GM23338 (cell line): ENCODE data around the gene GPN2. TPM values are rescaled to one million over a fixed set of nuclear protein-coding genes. Genes with fewer than 3 reads are reported as not detected.

Source experiments
- ATAC-seq: fragments of 200-7000 bp; cut with Tn5 transposase; 3 replicates; pipeline ENCODE4 v1.9.1; 2020
- DNase-seq: peaks from one replicate; pipeline ENCODE4 v3.0.0-alpha.2; 2015; ENCODE audit warnings: low spot score
- H2AFZ ChIP-seq: fragments of 200-600 bp; sonication (generic); 2 replicates; pipeline ENCODE4 v1.8.0; 2016; ENCODE audit warnings: antibody characterized with exemption, mild to moderate bottlenecking, moderate library complexity
- H3F3A ChIP-seq: fragments of 200-600 bp; sonication (generic); replicated peaks from 2 replicates; pipeline ENCODE4 v1.8.0; 2017; ENCODE audit warnings: antibody characterized with exemption, mixed run types, low read depth
- H3K27ac ChIP-seq: fragments of 200-600 bp; sonication (generic); 2 replicates; pipeline ENCODE4 v1.6.1; 2016; ENCODE audit warnings: low read depth
- H3K27me3 ChIP-seq: fragments of 200-600 bp; sonication (generic); 2 replicates; pipeline ENCODE4 v1.8.0; 2016; ENCODE audit warnings: mild to moderate bottlenecking, mixed run types, moderate library complexity; ENCODE audit not compliant: insufficient read depth
- H3K36me3 ChIP-seq: fragments of 200-600 bp; sonication (generic); 2 replicates; pipeline ENCODE4 v1.8.0; 2016; ENCODE audit warnings: mild to moderate bottlenecking; ENCODE audit not compliant: insufficient read depth
- H3K4me1 ChIP-seq: fragments of 200-600 bp; sonication (generic); 2 replicates; pipeline ENCODE4 v1.8.0; 2016; ENCODE audit warnings: mild to moderate bottlenecking, moderate library complexity; ENCODE audit not compliant: insufficient read depth
- H3K4me2 ChIP-seq: fragments of 200-600 bp; sonication (generic); 2 replicates; pipeline ENCODE4 v1.7.1; 2017; ENCODE audit warnings: mixed run types
- H3K4me3 ChIP-seq: fragments of 200-600 bp; sonication (generic); 2 replicates; pipeline ENCODE4 v1.6.1; 2016; ENCODE audit warnings: mixed run types
- H3K79me2 ChIP-seq: fragments of 200-600 bp; sonication (generic); replicated peaks from 2 replicates; pipeline ENCODE4 v1.8.0; 2017; ENCODE audit warnings: mild to moderate bottlenecking; ENCODE audit not compliant: insufficient read depth
- H3K9me2 ChIP-seq: fragments of 200-600 bp; sonication (generic); 2 replicates; pipeline ENCODE4 v1.8.0; 2017; ENCODE audit not compliant: insufficient read depth
- H4K20me1 ChIP-seq: fragments of 200-600 bp; sonication (generic); replicated peaks from 2 replicates; pipeline ENCODE4 v1.8.0; 2017; ENCODE audit warnings: mild to moderate bottlenecking; ENCODE audit not compliant: insufficient read depth
- H3K27ac Mint-ChIP-seq: 2 replicates; pipeline ENCODE4 v1.8.0; 2020; ENCODE audit warnings: inconsistent platforms, mild to moderate bottlenecking, moderate library complexity, mixed read lengths
- H3K27me3 Mint-ChIP-seq: 3 replicates; pipeline ENCODE4 v1.8.0; 2022; ENCODE audit warnings: low read depth, mild to moderate bottlenecking, moderate library complexity, mixed read lengths, inconsistent platforms; ENCODE audit not compliant: insufficient read depth, poor library complexity
- H3K36me3 Mint-ChIP-seq: 3 replicates; pipeline ENCODE4 v1.8.0; 2021; ENCODE audit warnings: low read depth, mild to moderate bottlenecking, inconsistent platforms, moderate library complexity, mixed read lengths
- H3K4me1 Mint-ChIP-seq: 3 replicates; pipeline ENCODE4 v1.8.0; 2020; ENCODE audit warnings: mild to moderate bottlenecking, inconsistent platforms, mixed read lengths
- H3K4me3 Mint-ChIP-seq: 3 replicates; pipeline ENCODE4 v1.8.0; 2021; ENCODE audit warnings: moderate library complexity, mild to moderate bottlenecking, inconsistent platforms, mixed read lengths
- H3K9me3 Mint-ChIP-seq: 3 replicates; pipeline ENCODE4 v1.8.0; 2020; ENCODE audit warnings: moderate library complexity, mild to moderate bottlenecking, inconsistent platforms, mixed read lengths
- CREB1 ChIP-seq: fragments of 250-450 bp; sonication (Bioruptor Pico); IDR thresholded peaks from 2 replicates; pipeline ENCODE4 v1.5.0; 2020; ENCODE audit warnings: low read depth, mild to moderate bottlenecking, moderate library complexity
- EZH2 ChIP-seq: fragments of 200-600 bp; sonication (generic); IDR thresholded peaks from one replicate; pipeline ENCODE4 v1.8.0; 2017; ENCODE audit warnings: antibody characterized with exemption, mild to moderate bottlenecking, low read depth; ENCODE audit not compliant: unreplicated experiment
- JUNB ChIP-seq: IDR thresholded peaks from one replicate; pipeline ENCODE4 v1.6.1; 2016; ENCODE audit warnings: antibody characterized with exemption; ENCODE audit not compliant: unreplicated experiment
- NANOG ChIP-seq: IDR thresholded peaks from 2 replicates; pipeline ENCODE4 v1.6.1; 2016; ENCODE audit warnings: antibody characterized with exemption, borderline replicate concordance
- STAT1 ChIP-seq: IDR thresholded peaks from one replicate; pipeline ENCODE4 v1.6.1; 2016; ENCODE audit warnings: antibody characterized with exemption; ENCODE audit not compliant: unreplicated experiment
- ZNF114 ChIP-seq: fragments of 250-450 bp; sonication (Bioruptor Pico); IDR thresholded peaks from 2 replicates; pipeline ENCODE4 v1.5.0; 2020; ENCODE audit warnings: mild to moderate bottlenecking, moderate library complexity
- ZNF331 ChIP-seq: fragments of 250-450 bp; sonication (Bioruptor Pico); IDR thresholded peaks from 2 replicates; pipeline ENCODE4 v1.5.0; 2020; ENCODE audit warnings: low read depth, mild to moderate bottlenecking, moderate library complexity
- polyA plus RNA-seq: library from polyadenylated mRNA; unstranded; fragments of >200 nt; fragmentation: Nextera tagmentation; extraction: Ambion mirVana; gene quantifications from 2 replicates; pipeline ENCODE4 v1.2.1, GENCODE V29; 2016
- total RNA-seq: library from RNA; depleted of rRNA; stranded (reverse); fragments of >200 nt; shearing (Covaris generic); gene quantifications from 2 replicates; pipeline ENCODE4 v1.2.3, GENCODE V29; 2014
- TF ChIP-seq, protein P1 (sequence below): IDR thresholded peaks from one replicate; pipeline ENCODE4 v1.6.1; 2018; ENCODE audit warnings: antibody characterized with exemption; ENCODE audit not compliant: unreplicated experiment
- TF ChIP-seq, protein P2 (sequence below): fragments of 250-450 bp; sonication (Bioruptor Pico); IDR thresholded peaks from 2 replicates; pipeline ENCODE4 v1.5.0; 2020; ENCODE audit warnings: mild to moderate bottlenecking, moderate library complexity
- TF ChIP-seq, protein P3 (sequence below), 2 experiments: fragments of 200-600 bp in 1 of 2; sonication (generic) in 1 of 2; conservative IDR thresholded peaks; 2 replicates each; pipeline versions ENCODE4 v1.5.1 to v1.6.1; 2016 to 2017; ENCODE audit warnings: antibody characterized with exemption in 2 of 2, low read depth in 2 of 2, mild to moderate bottlenecking in 2 of 2, moderate library complexity in 1 of 2

GPN2 gene
- total and polyA plus RNA-seq, 2 experiments from 2014 or later = 10.1 to 19.4 TPM

DNA sequence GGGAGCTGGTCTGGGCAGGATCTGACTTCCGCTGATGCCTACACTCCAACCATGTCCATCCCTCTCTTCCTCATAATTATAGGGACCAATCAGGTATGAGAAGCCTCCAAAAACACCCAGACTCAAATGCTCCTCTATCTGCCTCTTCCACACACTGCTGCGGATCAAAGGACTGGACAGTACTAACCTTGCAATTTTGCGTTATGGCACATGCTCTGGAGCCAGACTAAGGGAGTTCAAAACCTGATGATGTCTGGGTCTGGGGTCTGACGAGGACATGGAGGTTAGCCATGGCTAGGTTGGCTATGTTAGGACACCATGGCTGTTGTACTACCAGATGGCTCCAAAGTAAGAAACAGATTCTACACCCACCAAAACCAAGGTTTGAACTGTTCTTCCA, 10.3 kb downstream of the GPN2 start:
- H3K4me2 ChIP-seq = no peak overlapping the region
- DNase-seq = no peak
- no peaks in the 10 kb centered on the region for H3K79me2 ChIP-seq
- TF ChIP-seq ZNF331 (CRISPR knock-in tag) = no peak
- no peaks in the 10 kb centered on the region for H3K9me2 ChIP-seq
- no peak overlapping the region for H3K27ac ChIP-seq
- peaks cover 4% of the 10 kb centered on the region; the same call in 1 of the 2 replicates for H3K4me1 ChIP-seq
- H3K27me3 ChIP-seq = no peaks in the 10 kb centered on the region
- no peak for ATAC-seq
- no peaks in the 10 kb centered on the region; the same call in none of the 2 replicates for H4K20me1 ChIP-seq
- Mint-ChIP-seq H3K27ac (no peak overlapping the region), H3K4me1 (no peaks in the 10 kb centered on the region; the same call in 2 of the 3 replicates), H3K9me3 (no peaks in the 10 kb centered on the region), H3K36me3 (peaks cover 46% of the 10 kb centered on the region), H3K4me3 (no peak overlapping the region), H3K27me3 (peaks cover 2% of the 10 kb centered on the region)
- no peak overlapping the region for H3K4me3 ChIP-seq
- no peak overlapping the region for H2AFZ ChIP-seq
- peaks cover 12% of the 10 kb centered on the region; the same call in 1 of the 2 replicates for H3F3A ChIP-seq
- H3K36me3 ChIP-seq = peaks cover 22% of the 10 kb centered on the region

DNA sequence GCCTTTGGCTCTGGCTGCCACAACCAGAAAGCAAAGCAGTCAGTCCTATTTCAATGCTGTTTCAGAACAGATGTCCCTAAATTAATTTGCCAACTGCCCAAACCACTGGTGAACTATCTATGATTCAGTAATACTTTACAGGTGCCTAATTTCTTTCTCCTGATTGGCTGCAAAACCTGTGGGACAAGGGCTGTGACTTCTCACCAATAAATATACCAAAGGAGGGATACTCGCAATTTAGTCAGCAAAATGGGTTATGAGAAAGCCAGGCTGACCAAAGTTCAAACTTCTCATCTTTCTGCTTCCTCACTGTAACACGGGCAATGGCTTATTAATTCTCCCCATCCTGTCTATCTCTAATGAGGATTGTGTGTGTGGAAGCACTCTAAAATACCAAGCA, 12.8 kb downstream of the GPN2 start:
- Histone ChIP-seq H3K9me2 (no peaks in the 10 kb centered on the region), H3F3A (peaks cover 12% of the 10 kb centered on the region; the same call in 1 of the 2 replicates), H3K4me2 (no peak overlapping the region), H4K20me1 (no peaks in the 10 kb centered on the region; the same call in none of the 2 replicates), H3K79me2 (no peaks in the 10 kb centered on the region), H2AFZ (no peak overlapping the region), H3K4me1 (peaks cover 4% of the 10 kb centered on the region; the same call in 1 of the 2 replicates), H3K27me3 (no peaks in the 10 kb centered on the region), H3K4me3 (no peak overlapping the region), H3K27ac (no peak overlapping the region), H3K36me3 (peaks cover 10% of the 10 kb centered on the region)
- Mint-ChIP-seq H3K9me3 (no peaks in the 10 kb centered on the region), H3K36me3 (peaks cover 21% of the 10 kb centered on the region; the same call in 2 of the 3 replicates), H3K27me3 (peaks cover 2% of the 10 kb centered on the region), H3K4me3 (no peak overlapping the region), H3K4me1 (peaks cover 2% of the 10 kb centered on the region; the same call in 1 of the 3 replicates), H3K27ac (no peak overlapping the region)
- ATAC-seq (no peak), DNase-seq (no peak)
- TF ChIP-seq EZH2 (no peak), STAT1 (no peak), JUNB (no peak), ZNF114 (CRISPR knock-in tag) (no peak), CREB1 (CRISPR knock-in tag) (no peak), NANOG (no peak)
- TF ChIP-seq, protein P1, sequence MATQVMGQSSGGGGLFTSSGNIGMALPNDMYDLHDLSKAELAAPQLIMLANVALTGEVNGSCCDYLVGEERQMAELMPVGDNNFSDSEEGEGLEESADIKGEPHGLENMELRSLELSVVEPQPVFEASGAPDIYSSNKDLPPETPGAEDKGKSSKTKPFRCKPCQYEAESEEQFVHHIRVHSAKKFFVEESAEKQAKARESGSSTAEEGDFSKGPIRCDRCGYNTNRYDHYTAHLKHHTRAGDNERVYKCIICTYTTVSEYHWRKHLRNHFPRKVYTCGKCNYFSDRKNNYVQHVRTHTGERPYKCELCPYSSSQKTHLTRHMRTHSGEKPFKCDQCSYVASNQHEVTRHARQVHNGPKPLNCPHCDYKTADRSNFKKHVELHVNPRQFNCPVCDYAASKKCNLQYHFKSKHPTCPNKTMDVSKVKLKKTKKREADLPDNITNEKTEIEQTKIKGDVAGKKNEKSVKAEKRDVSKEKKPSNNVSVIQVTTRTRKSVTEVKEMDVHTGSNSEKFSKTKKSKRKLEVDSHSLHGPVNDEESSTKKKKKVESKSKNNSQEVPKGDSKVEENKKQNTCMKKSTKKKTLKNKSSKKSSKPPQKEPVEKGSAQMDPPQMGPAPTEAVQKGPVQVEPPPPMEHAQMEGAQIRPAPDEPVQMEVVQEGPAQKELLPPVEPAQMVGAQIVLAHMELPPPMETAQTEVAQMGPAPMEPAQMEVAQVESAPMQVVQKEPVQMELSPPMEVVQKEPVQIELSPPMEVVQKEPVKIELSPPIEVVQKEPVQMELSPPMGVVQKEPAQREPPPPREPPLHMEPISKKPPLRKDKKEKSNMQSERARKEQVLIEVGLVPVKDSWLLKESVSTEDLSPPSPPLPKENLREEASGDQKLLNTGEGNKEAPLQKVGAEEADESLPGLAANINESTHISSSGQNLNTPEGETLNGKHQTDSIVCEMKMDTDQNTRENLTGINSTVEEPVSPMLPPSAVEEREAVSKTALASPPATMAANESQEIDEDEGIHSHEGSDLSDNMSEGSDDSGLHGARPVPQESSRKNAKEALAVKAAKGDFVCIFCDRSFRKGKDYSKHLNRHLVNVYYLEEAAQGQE = no peak
- TF ChIP-seq, protein P2, sequence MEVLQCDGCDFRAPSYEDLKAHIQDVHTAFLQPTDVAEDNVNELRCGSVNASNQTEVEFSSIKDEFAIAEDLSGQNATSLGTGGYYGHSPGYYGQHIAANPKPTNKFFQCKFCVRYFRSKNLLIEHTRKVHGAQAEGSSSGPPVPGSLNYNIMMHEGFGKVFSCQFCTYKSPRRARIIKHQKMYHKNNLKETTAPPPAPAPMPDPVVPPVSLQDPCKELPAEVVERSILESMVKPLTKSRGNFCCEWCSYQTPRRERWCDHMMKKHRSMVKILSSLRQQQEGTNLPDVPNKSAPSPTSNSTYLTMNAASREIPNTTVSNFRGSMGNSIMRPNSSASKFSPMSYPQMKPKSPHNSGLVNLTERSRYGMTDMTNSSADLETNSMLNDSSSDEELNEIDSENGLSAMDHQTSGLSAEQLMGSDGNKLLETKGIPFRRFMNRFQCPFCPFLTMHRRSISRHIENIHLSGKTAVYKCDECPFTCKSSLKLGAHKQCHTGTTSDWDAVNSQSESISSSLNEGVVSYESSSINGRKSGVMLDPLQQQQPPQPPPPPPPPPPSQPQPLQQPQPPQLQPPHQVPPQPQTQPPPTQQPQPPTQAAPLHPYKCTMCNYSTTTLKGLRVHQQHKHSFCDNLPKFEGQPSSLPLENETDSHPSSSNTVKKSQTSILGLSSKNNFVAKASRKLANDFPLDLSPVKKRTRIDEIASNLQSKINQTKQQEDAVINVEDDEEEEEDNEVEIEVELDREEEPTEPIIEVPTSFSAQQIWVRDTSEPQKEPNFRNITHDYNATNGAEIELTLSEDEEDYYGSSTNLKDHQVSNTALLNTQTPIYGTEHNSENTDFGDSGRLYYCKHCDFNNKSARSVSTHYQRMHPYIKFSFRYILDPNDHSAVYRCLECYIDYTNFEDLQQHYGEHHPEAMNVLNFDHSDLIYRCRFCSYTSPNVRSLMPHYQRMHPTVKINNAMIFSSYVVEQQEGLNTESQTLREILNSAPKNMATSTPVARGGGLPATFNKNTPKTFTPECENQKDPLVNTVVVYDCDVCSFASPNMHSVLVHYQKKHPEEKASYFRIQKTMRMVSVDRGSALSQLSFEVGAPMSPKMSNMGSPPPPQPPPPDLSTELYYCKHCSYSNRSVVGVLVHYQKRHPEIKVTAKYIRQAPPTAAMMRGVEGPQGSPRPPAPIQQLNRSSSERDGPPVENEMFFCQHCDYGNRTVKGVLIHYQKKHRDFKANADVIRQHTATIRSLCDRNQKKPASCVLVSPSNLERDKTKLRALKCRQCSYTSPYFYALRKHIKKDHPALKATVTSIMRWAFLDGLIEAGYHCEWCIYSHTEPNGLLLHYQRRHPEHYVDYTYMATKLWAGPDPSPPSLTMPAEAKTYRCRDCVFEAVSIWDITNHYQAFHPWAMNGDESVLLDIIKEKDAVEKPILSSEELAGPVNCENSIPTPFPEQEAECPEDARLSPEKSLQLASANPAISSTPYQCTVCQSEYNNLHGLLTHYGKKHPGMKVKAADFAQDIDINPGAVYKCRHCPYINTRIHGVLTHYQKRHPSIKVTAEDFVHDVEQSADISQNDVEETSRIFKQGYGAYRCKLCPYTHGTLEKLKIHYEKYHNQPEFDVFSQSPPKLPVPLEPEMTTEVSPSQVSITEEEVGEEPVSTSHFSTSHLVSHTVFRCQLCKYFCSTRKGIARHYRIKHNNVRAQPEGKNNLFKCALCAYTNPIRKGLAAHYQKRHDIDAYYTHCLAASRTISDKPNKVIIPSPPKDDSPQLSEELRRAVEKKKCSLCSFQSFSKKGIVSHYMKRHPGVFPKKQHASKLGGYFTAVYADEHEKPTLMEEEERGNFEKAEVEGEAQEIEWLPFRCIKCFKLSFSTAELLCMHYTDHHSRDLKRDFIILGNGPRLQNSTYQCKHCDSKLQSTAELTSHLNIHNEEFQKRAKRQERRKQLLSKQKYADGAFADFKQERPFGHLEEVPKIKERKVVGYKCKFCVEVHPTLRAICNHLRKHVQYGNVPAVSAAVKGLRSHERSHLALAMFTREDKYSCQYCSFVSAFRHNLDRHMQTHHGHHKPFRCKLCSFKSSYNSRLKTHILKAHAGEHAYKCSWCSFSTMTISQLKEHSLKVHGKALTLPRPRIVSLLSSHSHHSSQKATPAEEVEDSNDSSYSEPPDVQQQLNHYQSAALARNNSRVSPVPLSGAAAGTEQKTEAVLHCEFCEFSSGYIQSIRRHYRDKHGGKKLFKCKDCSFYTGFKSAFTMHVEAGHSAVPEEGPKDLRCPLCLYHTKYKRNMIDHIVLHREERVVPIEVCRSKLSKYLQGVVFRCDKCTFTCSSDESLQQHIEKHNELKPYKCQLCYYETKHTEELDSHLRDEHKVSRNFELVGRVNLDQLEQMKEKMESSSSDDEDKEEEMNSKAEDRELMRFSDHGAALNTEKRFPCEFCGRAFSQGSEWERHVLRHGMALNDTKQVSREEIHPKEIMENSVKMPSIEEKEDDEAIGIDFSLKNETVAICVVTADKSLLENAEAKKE = no peak
- TF ChIP-seq, protein P3, sequence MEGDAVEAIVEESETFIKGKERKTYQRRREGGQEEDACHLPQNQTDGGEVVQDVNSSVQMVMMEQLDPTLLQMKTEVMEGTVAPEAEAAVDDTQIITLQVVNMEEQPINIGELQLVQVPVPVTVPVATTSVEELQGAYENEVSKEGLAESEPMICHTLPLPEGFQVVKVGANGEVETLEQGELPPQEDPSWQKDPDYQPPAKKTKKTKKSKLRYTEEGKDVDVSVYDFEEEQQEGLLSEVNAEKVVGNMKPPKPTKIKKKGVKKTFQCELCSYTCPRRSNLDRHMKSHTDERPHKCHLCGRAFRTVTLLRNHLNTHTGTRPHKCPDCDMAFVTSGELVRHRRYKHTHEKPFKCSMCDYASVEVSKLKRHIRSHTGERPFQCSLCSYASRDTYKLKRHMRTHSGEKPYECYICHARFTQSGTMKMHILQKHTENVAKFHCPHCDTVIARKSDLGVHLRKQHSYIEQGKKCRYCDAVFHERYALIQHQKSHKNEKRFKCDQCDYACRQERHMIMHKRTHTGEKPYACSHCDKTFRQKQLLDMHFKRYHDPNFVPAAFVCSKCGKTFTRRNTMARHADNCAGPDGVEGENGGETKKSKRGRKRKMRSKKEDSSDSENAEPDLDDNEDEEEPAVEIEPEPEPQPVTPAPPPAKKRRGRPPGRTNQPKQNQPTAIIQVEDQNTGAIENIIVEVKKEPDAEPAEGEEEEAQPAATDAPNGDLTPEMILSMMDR (conservative IDR thresholded peaks at IDR 0.05; ENCODE audit: low read depth in 2 of 2) = no peak
